ENCODE results near the gene VPS13D.

DNA sequence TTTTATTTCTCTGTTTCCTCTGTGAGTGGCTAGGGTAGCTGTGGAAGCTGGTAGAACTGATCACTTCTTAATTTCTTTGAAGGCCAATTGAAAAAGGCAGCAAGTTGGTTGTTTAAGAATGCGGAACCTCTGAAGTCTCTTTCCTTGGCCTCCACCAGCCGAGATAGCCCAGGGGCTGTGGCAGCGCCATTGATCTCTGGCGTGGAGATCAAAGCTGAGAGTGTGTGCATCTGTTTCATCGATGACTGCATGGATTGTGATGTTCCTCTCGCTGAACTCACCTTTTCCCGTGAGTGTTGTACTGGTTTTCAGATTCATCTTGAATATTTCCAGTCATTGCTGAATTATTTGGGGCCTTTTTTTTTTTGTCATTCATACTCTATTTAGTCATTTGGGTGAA is 97.7 kb downstream of the VPS13D start:
- no peak for TF ChIP-seq POLR2A (IDR thresholded peaks at IDR 0.05)
- TF ChIP-seq, protein P1, sequence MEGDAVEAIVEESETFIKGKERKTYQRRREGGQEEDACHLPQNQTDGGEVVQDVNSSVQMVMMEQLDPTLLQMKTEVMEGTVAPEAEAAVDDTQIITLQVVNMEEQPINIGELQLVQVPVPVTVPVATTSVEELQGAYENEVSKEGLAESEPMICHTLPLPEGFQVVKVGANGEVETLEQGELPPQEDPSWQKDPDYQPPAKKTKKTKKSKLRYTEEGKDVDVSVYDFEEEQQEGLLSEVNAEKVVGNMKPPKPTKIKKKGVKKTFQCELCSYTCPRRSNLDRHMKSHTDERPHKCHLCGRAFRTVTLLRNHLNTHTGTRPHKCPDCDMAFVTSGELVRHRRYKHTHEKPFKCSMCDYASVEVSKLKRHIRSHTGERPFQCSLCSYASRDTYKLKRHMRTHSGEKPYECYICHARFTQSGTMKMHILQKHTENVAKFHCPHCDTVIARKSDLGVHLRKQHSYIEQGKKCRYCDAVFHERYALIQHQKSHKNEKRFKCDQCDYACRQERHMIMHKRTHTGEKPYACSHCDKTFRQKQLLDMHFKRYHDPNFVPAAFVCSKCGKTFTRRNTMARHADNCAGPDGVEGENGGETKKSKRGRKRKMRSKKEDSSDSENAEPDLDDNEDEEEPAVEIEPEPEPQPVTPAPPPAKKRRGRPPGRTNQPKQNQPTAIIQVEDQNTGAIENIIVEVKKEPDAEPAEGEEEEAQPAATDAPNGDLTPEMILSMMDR (IDR thresholded peaks at IDR 0.05), result no peak

Measured in body of pancreas (tissue), 4 donors.